Uterus (tissue), 2 donors: ENCODE results near the gene VWF.

Experiments used
- POLR2A ChIP-seq, 2 donors: fragments of 450-650 bp; IDR thresholded peaks; one replicate each; pipeline ENCODE4 v1.6.1; 2016; ENCODE audit warnings: antibody characterized with exemption in 2 of 2, mild to moderate bottlenecking in 1 of 2, moderate library complexity in 1 of 2
- TF ChIP-seq, protein P1 (sequence below), 4 experiments: fragments of 200-600 bp in 2 of 4; fragments of 450-650 bp in 2 of 4; sonication (generic) in 2 of 4; IDR thresholded peaks; one replicate each; pipeline ENCODE4 v1.5.1; 2016 to 2019; ENCODE audit warnings: antibody characterized with exemption in 4 of 4, mild to moderate bottlenecking in 2 of 4, moderate library complexity in 1 of 4

GRCh38 chr12:6165395-6165794 lies 40.9 kb upstream of the VWF start:
- TF ChIP-seq, protein P1, sequence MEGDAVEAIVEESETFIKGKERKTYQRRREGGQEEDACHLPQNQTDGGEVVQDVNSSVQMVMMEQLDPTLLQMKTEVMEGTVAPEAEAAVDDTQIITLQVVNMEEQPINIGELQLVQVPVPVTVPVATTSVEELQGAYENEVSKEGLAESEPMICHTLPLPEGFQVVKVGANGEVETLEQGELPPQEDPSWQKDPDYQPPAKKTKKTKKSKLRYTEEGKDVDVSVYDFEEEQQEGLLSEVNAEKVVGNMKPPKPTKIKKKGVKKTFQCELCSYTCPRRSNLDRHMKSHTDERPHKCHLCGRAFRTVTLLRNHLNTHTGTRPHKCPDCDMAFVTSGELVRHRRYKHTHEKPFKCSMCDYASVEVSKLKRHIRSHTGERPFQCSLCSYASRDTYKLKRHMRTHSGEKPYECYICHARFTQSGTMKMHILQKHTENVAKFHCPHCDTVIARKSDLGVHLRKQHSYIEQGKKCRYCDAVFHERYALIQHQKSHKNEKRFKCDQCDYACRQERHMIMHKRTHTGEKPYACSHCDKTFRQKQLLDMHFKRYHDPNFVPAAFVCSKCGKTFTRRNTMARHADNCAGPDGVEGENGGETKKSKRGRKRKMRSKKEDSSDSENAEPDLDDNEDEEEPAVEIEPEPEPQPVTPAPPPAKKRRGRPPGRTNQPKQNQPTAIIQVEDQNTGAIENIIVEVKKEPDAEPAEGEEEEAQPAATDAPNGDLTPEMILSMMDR (IDR thresholded peaks at IDR 0.05), result no peak
- no peak for TF ChIP-seq POLR2A (IDR thresholded peaks at IDR 0.05)
